Calu3 (cell line): ENCODE measurements around the gene RBM34. TPM values are rescaled to one million over a fixed set of nuclear protein-coding genes. Genes with fewer than 3 reads are reported as not detected.
"Not testable (repeated sequence)": the region's sequence is repeated elsewhere in the genome, so short reads cannot be mapped to it uniquely, and the experiment has no call there.

Source experiments
- BruUV-seq: library from RNA; stranded (reverse); fragments of 400-500 nt; replicated peaks from 2 replicates; lab custom pipeline; 2021; lab: Mats Ljungman, UMichigan
- CTCF ChIA-PET: fragments of 300-600 bp; sonication (Branson Sonifier 250); formaldehyde crosslinking; loops from one replicate; lab custom pipeline; 2022; ENCODE audit warnings: antibody characterized with exemption; lab: Charles Lee
- DNase-seq: peaks from one replicate; pipeline ENCODE4 v3.0.0; 2022
- H3K27ac Mint-ChIP-seq: one replicate; pipeline ENCODE4 v1.8.0; 2022; ENCODE audit warnings: mixed read lengths; ENCODE audit not compliant: unreplicated experiment
- H3K27me3 Mint-ChIP-seq: one replicate; pipeline ENCODE4 v1.8.0; 2022; ENCODE audit warnings: mixed read lengths; ENCODE audit not compliant: unreplicated experiment
- H3K36me3 Mint-ChIP-seq: one replicate; pipeline ENCODE4 v1.8.0; 2022; ENCODE audit warnings: mild to moderate bottlenecking, moderate library complexity, mixed read lengths; ENCODE audit not compliant: insufficient read depth, unreplicated experiment
- H3K4me1 Mint-ChIP-seq: one replicate; pipeline ENCODE4 v1.8.0; 2022; ENCODE audit warnings: mild to moderate bottlenecking, low read depth, mixed read lengths; ENCODE audit not compliant: unreplicated experiment
- H3K4me3 Mint-ChIP-seq: one replicate; pipeline ENCODE4 v1.8.0; 2022; ENCODE audit warnings: mild to moderate bottlenecking, low read depth, moderate library complexity, mixed read lengths; ENCODE audit not compliant: unreplicated experiment
- H3K9me3 Mint-ChIP-seq: one replicate; pipeline ENCODE4 v1.8.0; 2022; ENCODE audit warnings: low read depth, mixed read lengths; ENCODE audit not compliant: unreplicated experiment
- CTCF ChIP-seq: fragments of 200-600 bp; IDR thresholded peaks from one replicate; pipeline ENCODE4 v1.8.0; 2022; ENCODE audit warnings: antibody characterized with exemption; ENCODE audit not compliant: unreplicated experiment
- intact Hi-C: fragments of 100-400 bp; cut with micrococcal nuclease; formaldehyde crosslinking; loops from one replicate; pipeline ENCODE4 v1.10.0; 2022; ENCODE audit not compliant: unreplicated experiment
- total RNA-seq: library from RNA; stranded (reverse); gene quantifications from 2 replicates; pipeline ENCODE4 v1.2.3, GENCODE V29; 2022

The RBM34 gene
- total RNA-seq, 1 experiment from 2014 or later: 79.8 TPM

DNA sequence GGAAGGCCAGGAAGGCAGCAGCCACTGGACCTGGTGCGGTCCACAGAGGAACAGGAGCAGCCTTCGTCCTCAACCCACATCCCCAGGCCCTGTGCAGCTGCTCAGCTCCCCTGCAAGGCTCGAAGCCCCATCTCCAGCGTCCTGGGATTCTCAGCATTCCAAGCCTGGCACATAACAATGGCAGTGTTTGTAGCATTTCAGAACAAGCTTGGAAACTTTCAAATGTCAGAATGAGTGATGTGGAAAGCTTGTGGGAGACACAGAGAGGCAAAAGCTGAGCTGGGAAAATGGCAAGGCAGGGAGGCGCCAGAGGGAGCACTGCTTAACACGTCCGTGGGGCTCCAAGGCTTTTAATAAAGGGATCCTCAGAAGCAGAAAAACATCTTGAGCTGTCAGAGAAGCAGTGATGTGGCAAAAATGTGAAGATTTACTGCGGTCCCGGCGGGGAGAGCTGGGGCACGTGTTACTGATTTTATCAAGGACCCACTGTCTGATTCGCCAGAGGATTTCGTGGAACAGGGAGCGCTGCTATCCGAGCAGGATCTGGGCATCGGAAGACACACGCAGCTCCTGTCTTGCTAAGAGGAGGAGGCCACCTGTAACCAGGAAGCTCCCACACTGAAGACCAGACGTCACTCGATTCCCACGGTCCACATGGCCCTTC is 70.5 kb downstream of the RBM34 start:
- no peak for DNase-seq
- intact Hi-C loops: no loop called here
- TF ChIP-seq CTCF: no peak
- CTCF ChIA-PET: interaction anchor here (1.2 kb wide), 1 partner anchor 19 kb away, joined by 3 read pairs; no protein-coding TSS in a partner anchor
- H3K4me1 Mint-ChIP-seq: peaks cover 15% of the 10 kb centered on the region
- H3K36me3 Mint-ChIP-seq: no peaks in the 10 kb centered on the region
- H3K27ac Mint-ChIP-seq: no peak overlapping the region
- H3K27me3 Mint-ChIP-seq: no peaks in the 10 kb centered on the region
- BruUV-seq: no TSS peak
- H3K9me3 Mint-ChIP-seq: no peaks in the 10 kb centered on the region
- no peak overlapping the region for H3K4me3 Mint-ChIP-seq

GRCh38 chr1:235088907-235089306 is 72.1 kb downstream of the RBM34 start:
- TF ChIP-seq CTCF: no peak
- H3K4me1 Mint-ChIP-seq: peaks cover 14% of the 10 kb centered on the region
- CTCF ChIA-PET: no interaction called here
- peaks cover 3% of the 10 kb centered on the region for H3K36me3 Mint-ChIP-seq
- H3K4me3 Mint-ChIP-seq: no peak overlapping the region
- BruUV-seq: no TSS peak
- H3K9me3 Mint-ChIP-seq: no peaks in the 10 kb centered on the region
- intact Hi-C loops: no loop called here
- DNase-seq: no peak
- no peak overlapping the region for H3K27ac Mint-ChIP-seq
- no peaks in the 10 kb centered on the region for H3K27me3 Mint-ChIP-seq

GRCh38 chr1:235088430-235088829 is 72.6 kb downstream of the RBM34 start:
- CTCF ChIA-PET: no interaction called here
- Mint-ChIP-seq H3K9me3 (no peaks in the 10 kb centered on the region), H3K4me1 (peaks cover 14% of the 10 kb centered on the region), H3K27ac (no peak overlapping the region), H3K36me3 (peaks cover 7% of the 10 kb centered on the region), H3K4me3 (no peak overlapping the region), H3K27me3 (no peaks in the 10 kb centered on the region)
- intact Hi-C loops: no loop called here
- DNase-seq: no peak
- no peak for TF ChIP-seq CTCF
- no TSS peak for BruUV-seq

DNA sequence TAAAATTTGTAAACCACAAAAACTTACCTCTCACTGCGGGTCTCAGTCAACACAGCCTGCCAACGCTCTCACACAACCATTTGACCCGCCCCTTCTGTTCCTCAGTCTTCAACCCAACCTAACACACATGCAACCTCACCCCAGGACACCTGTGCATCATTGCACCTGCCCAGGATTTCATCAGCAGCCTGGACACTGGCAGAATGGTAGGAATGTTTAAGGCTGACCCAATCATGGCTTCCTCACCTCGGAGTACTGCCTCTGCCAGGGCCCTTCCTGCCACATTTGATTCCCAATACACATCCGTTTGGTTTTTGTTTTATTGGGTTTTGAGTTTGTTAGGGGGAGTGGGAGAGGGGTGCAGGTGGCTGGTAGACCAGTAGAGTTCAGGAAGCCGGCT is 73.1 kb downstream of the RBM34 start:
- intact Hi-C loops: no loop called here
- CTCF ChIA-PET: no interaction called here
- TF ChIP-seq CTCF: no peak
- no peaks in the 10 kb centered on the region for H3K9me3 Mint-ChIP-seq
- H3K4me3 Mint-ChIP-seq: no peak overlapping the region
- peaks cover 14% of the 10 kb centered on the region for H3K4me1 Mint-ChIP-seq
- no peak overlapping the region for H3K27ac Mint-ChIP-seq
- no TSS peak for BruUV-seq
- DNase-seq: no peak
- no peaks in the 10 kb centered on the region for H3K27me3 Mint-ChIP-seq
- peaks cover 12% of the 10 kb centered on the region for H3K36me3 Mint-ChIP-seq

- BruUV-seq, H3K9me3 Mint-ChIP-seq, H3K27ac Mint-ChIP-seq, intact Hi-C loops, DNase-seq, H3K4me3 Mint-ChIP-seq, H3K27me3 Mint-ChIP-seq: not testable (repeated sequence)
- H3K36me3 Mint-ChIP-seq: peaks cover 19% of the 10 kb centered on the region
- CTCF ChIA-PET: interaction anchor here (0.6 to 2.7 kb wide), 2 partner anchors 17 to 590 kb away, joined by 3 to 11 read pairs; no protein-coding TSS in a partner anchor
- peaks cover 16% of the 10 kb centered on the region for H3K4me1 Mint-ChIP-seq
Measured at GRCh38 chr1:235085411-235086117, 75.5 kb downstream of the RBM34 start.
